Globus pallidus (tissue), 1 donor: ENCODE measurements around the gene FAM153A.
"Not testable (repeated sequence)": the region's sequence is repeated elsewhere in the genome, so short reads cannot be mapped to it uniquely, and the experiment has no call there.

Experiments
- DNase-seq: peaks from one replicate; pipeline ENCODE4 v3.0.0-alpha.2; 2015; ENCODE audit warnings: low spot score

FAM153A gene

GRCh38 chr5:177782792-177783633 is at the start of gene FAM153A:
FAM153A (minus strand) TSS chr5:177782899.
- not testable (repeated sequence) for DNase-seq

DNA sequence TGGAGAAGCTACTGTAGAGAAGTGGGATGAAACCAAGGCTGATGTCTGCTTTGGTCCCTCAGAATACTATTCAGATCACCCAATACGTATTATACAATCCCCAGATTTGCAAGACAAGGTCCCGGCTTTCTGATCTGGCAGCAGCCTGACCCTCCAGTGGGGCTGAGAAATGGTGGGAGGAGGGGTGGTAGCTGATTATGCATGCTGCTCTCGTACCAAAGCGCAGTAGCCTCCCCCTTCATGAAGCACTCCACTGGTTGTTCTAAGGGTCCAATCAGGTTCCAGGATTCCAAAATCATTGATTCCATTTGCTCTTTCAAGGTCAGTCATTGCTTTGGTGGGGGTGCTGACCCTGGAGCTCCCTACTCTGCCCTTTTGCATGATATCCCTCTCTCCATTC is 49.6 kb upstream of the FAM153A start:
- not testable (repeated sequence) for DNase-seq

DNA sequence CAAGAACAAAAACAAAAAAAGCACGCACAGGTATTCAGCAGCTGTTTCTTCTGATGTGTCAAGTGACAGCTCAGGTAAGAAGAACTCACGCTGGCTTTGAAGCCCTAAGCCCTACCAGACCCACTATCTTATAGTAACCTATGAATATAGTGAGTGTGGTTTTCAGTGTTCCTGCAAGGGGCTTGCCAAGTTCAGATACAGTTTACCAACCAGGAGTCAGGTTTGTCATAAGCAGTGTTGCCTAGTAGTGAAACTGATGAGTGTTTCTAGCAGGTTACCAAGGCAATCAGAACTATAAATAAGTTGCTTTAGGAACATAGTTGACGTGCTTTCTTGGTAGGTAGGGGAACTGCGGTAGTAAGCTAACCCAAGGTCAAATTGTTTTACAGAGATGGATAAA is 43.4 kb upstream of the FAM153A start:
- DNase-seq: not testable (repeated sequence)

DNA sequence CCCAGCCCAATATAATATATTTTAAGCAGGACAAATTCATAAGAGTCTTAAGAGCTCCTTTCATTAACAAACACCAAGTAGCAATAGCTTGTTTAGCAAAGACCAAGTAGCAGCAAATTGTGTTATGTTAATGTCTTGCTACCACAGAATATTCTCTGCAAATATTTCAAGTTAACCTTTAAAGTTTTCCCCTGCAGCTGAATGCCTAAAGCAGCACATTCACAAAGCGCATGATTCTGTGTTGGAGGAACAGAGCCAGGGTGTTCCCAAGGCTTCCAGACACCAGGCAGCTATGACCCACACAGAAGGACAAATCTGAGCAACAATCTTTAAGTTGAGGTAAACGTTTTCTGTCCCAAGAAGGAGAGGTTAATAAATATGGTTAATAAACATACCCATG is 42.1 kb upstream of the FAM153A start:
- DNase-seq: not testable (repeated sequence)

GRCh38 chr5:177822489-177822888 is 39.8 kb upstream of the FAM153A start:
- not testable (repeated sequence) for DNase-seq

GRCh38 chr5:177819664-177820063 is 37.0 kb upstream of the FAM153A start:
- not testable (repeated sequence) for DNase-seq

GRCh38 chr5:177812814-177813425 is 30.2 kb upstream of the FAM153A start:
- not testable (repeated sequence) for DNase-seq

- DNase-seq: not testable (repeated sequence)
These were observed 29.6 kb upstream of the FAM153A start for GRCh38 chr5:177812160-177812743.

DNA sequence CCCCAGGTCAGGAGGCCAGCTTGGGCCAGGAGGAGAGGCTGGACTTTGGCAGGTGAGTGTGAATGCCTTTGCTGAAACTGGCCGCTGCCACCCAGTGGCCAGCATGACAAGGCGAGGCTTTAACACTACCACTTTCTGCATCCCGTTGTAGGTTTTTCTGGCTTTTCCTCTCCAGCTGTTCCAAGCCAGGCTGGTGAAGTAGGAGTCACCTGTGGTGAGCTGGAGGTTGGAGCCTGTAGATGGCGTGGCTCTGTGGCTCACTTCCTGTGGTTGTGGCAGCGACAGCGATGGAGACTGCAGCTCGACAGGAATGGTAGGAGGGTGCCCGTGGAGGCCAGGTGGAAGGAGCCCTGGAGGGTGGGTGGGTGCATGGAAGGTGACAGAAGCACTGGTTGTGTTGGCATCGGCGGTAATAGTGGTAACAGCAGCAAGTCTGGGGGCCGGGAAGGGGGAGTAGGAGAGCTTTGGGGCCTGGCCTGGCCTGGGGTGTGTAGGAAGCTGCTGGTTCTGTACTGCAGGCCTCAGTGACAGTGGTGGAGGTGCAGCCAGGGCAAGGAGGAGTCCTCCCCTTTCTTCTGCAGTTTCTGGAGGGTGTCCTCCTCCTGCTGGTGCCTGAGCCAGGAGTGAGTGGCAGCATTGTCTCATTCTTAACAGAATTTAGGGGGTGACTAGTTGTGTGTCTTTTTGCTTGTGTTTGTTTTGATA is 26.7 kb upstream of the FAM153A start:
- not testable (repeated sequence) for DNase-seq

- not testable (repeated sequence) for DNase-seq
These were observed 25.7 kb upstream of the FAM153A start for GRCh38 chr5:177808420-177808819.

DNA sequence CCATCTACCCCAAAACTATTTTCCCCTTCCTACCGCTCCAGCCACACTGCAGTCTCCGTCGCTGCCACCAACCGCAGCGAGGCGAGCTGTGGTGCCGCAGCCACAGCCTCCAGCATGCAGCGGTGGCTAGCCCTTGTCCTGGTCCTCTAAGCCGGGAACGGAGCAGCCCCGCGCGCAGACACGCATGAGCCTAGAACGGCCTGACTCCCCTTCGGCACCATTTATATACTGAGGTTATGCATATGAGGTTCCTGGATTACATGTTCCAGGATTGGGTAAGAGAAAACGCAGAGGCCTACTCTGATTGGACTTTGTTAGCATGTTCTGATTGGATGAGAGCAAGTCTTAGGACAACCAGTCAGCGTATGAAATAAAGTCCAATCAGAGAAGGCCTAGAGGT is 24.6 kb upstream of the FAM153A start:
- DNase-seq: not testable (repeated sequence)

GRCh38 chr5:177801427-177801826 is 18.7 kb upstream of the FAM153A start:
- DNase-seq: not testable (repeated sequence)

- DNase-seq: not testable (repeated sequence)
These were observed 15.6 kb upstream of the FAM153A start for GRCh38 chr5:177798237-177798840.

- DNase-seq: not testable (repeated sequence)
These were observed 10.6 kb upstream of the FAM153A start for GRCh38 chr5:177793272-177793671.

DNA sequence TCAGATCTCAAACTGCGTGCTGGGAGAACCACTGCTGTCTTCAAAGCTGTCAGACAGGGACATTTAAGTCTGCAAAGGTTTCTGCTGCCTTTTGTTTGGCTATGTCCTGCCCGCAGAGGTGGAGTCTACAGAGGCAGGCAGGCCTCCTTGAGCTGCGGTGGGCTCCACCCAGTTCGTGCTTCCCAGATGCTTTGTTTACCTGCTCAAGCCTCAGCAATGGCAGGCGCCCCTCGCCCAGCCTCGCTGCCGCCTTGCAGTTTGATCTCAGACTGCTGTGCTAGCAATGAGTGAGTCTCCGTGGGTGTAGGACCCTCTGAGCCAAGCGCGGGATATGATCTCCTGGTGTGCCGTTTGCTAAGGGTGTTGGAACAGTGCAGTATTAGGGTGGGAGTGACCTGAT is 8.9 kb upstream of the FAM153A start:
- DNase-seq: not testable (repeated sequence)

- not testable (repeated sequence) for DNase-seq
These were observed 530 bp downstream of the FAM153A start for GRCh38 chr5:177782169-177782568.

DNA sequence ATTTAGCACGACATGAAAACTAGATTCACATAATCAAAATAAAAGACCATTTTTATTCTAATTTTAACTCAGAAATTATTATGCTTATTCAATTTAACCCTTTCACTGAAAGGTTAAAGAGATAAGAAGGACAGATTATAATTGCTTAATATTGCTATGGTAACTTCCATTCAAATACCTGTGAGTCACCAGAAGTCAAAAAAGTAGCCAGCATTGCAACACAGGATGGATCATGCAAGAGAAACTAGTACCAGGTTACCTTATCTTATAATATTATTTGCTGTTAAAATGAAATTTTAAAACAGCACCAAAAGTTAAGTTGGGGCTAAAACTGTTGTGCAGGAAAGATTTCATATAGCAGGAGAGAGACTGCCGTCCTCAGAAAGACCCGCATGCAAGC is 11.5 kb downstream of the FAM153A start:
- DNase-seq: not testable (repeated sequence)

DNA sequence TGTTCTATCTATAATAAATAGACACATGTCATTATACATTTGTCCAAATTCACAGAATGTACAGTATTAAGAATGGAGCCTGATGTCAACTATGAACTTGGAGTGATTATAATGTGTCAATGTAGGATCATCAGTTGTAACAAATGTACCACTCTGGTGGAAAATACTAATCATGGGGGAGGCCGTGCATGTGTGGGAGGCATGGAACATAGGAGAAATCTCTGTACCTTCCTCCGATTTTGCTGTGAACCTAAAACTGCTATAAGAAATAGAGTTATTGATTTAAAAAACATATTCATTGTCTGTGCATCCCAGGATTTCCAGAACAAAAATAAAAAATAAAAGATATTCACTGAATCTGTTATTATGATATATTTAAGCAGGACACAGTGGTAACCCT is 12.1 kb downstream of the FAM153A start:
- not testable (repeated sequence) for DNase-seq

GRCh38 chr5:177763737-177764508 is 18.8 kb downstream of the FAM153A start:
- DNase-seq: not testable (repeated sequence)

DNA sequence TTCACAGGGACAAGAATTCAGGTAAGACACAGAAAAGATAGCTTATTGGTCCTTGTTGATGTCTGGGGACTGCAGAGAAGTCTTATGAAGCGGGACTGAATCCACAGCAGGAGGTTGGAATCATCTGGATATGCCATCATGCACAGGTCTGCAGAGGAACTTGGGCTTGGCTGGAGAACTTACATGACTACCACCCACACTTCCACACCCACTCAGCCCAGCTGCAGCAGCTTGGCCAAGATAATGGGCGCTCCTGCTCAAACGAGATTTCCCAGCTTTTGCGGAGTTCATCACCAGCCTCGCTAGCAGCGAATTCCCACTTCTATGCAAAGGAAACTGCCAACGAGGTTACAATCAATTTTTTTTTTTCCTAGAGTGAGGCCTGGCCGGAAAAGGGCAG is 21.7 kb downstream of the FAM153A start:
- DNase-seq: not testable (repeated sequence)

DNA sequence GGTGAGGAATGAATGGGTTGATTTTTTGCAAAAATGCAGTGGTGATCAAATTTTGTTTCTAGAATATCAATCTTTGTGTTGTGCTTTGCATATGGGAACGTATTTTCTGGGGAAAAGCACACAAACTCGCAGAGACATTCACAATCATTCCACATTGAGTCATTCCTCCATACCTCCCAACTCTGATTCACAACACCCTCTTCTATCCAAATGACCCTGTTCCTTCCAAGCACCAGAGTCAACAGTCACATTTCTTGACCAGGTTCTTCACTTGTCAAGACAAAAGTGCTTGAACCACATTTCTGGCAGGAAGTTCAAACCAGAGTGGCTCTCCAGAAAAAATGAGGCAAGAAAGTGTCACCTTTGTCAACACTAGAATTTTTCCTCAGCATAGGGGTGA is 35.3 kb downstream of the FAM153A start:
- DNase-seq: not testable (repeated sequence)
